Trophoblast cell (in vitro differentiated cells and primary cell): ENCODE measurements around the gene NFATC1.

ENCODE experiments used
- DNase-seq, 2 donors: peaks; one replicate each; pipeline ENCODE4 v3.0.0-alpha.2; 2016
- H2AFZ ChIP-seq: 2 replicates; pipeline ENCODE4 v1.6.1; 2013; ENCODE audit warnings: low read length, moderate library complexity, mild to moderate bottlenecking; ENCODE audit not compliant: insufficient read depth, poor library complexity
- H2AK5ac ChIP-seq: 2 replicates; pipeline ENCODE4 v1.6.1; 2013; ENCODE audit warnings: mild to moderate bottlenecking, low read length
- H2BK120ac ChIP-seq: 2 replicates; pipeline ENCODE4 v1.6.1; 2013; ENCODE audit warnings: low read length, mild to moderate bottlenecking, moderate library complexity; ENCODE audit not compliant: insufficient read depth, poor library complexity
- H2BK12ac ChIP-seq: 2 replicates; pipeline ENCODE4 v1.6.1; 2013; ENCODE audit warnings: mild to moderate bottlenecking, low read length, moderate library complexity
- H2BK5ac ChIP-seq: 2 replicates; pipeline ENCODE4 v1.6.1; 2013; ENCODE audit warnings: low read length, low read depth, moderate library complexity, mild to moderate bottlenecking; ENCODE audit not compliant: poor library complexity
- H3K14ac ChIP-seq: 2 replicates; pipeline ENCODE4 v1.6.1; 2013; ENCODE audit warnings: mild to moderate bottlenecking, low read length
- H3K18ac ChIP-seq: 2 replicates; pipeline ENCODE4 v1.6.1; 2013; ENCODE audit warnings: mild to moderate bottlenecking, low read length
- H3K23ac ChIP-seq: 2 replicates; pipeline ENCODE4 v1.6.1; 2013; ENCODE audit warnings: low read length
- H3K27ac ChIP-seq: 2 replicates; pipeline ENCODE4 v1.5.1; 2013; ENCODE audit warnings: low read depth, mild to moderate bottlenecking, inconsistent platforms, low read length, moderate library complexity
- H3K27me3 ChIP-seq: 2 replicates; pipeline ENCODE4 v1.6.1; 2013; ENCODE audit warnings: inconsistent platforms, mild to moderate bottlenecking, low read length, moderate library complexity; ENCODE audit not compliant: insufficient read depth
- H3K36me3 ChIP-seq, 2 experiments: 1 replicate in 1 of 2; 2 replicates in 1 of 2; pipeline ENCODE4 v1.6.1; 2013; ENCODE audit warnings: low read length in 2 of 2, mild to moderate bottlenecking in 2 of 2, moderate library complexity in 1 of 2; ENCODE audit not compliant: insufficient read depth in 2 of 2, control insufficient read depth in 1 of 2
- H3K4ac ChIP-seq: 2 replicates; pipeline ENCODE4 v1.6.1; 2013; ENCODE audit warnings: low read depth, mild to moderate bottlenecking, low read length, moderate library complexity
- H3K4me1 ChIP-seq, 2 experiments: 1 replicate in 1 of 2; 2 replicates in 1 of 2; pipeline ENCODE4 v1.6.1; 2013; ENCODE audit warnings: low read length in 2 of 2, mild to moderate bottlenecking in 2 of 2, moderate library complexity in 1 of 2; ENCODE audit not compliant: insufficient read depth in 2 of 2, control insufficient read depth in 1 of 2
- H3K4me2 ChIP-seq: 2 replicates; pipeline ENCODE4 v1.6.1; 2013; ENCODE audit warnings: inconsistent platforms, mild to moderate bottlenecking, low read length, moderate library complexity
- H3K4me3 ChIP-seq: 2 replicates; pipeline ENCODE4 v1.5.1; 2013; ENCODE audit warnings: mild to moderate bottlenecking, low read depth, low read length, inconsistent platforms
- H3K79me1 ChIP-seq: one replicate; pipeline ENCODE4 v1.6.1; 2013; ENCODE audit warnings: low read length
- H3K79me2 ChIP-seq: 2 replicates; pipeline ENCODE4 v1.6.1; 2013; ENCODE audit warnings: low read length, mild to moderate bottlenecking; ENCODE audit not compliant: control insufficient read depth, insufficient read depth, poor library complexity
- H3K9ac ChIP-seq: 2 replicates; pipeline ENCODE4 v1.6.1; 2013; ENCODE audit warnings: mild to moderate bottlenecking, low read length
- H3K9me3 ChIP-seq: 2 replicates; pipeline ENCODE4 v1.6.1; 2013; ENCODE audit warnings: low read depth, mild to moderate bottlenecking, control low read depth, inconsistent platforms, low read length; ENCODE audit not compliant: insufficient read depth
- H4K12ac ChIP-seq: 2 replicates; pipeline ENCODE4 v1.6.1; 2013; ENCODE audit warnings: low read depth, mild to moderate bottlenecking, low read length, moderate library complexity
- H4K8ac ChIP-seq: 2 replicates; pipeline ENCODE4 v1.6.1; 2013; ENCODE audit warnings: low read depth, mild to moderate bottlenecking, low read length, moderate library complexity
- H4K91ac ChIP-seq: one replicate; pipeline ENCODE4 v1.6.1; 2013; ENCODE audit warnings: low read depth, mild to moderate bottlenecking, low read length, moderate library complexity
- WGBS: extraction: QIAGEN DNeasy Blood & Tissue Kit; methylation state at CpG from one replicate; pipeline ENCODE4 v1.1.7; 2013; ENCODE audit warnings: missing lambda C conversion rate; ENCODE audit not compliant: insufficient read length, insufficient coverage; ENCODE audit errors: extremely low coverage; 5-methylcytosine and 5-hydroxymethylcytosine counted together

Gene NFATC1

GRCh38 chr18:79413901-79414300 is 18.2 kb downstream of the NFATC1 start:
- peaks cover 5% of the 10 kb centered on the region for H3K9me3 ChIP-seq
- no peak overlapping the region for H3K4ac ChIP-seq
- peaks cover 9 to 10% of the 10 kb centered on the region in 2 experiments for H3K4me1 ChIP-seq
- H2BK5ac ChIP-seq, result no peak overlapping the region
- H3K18ac ChIP-seq, result no peak overlapping the region
- H4K91ac ChIP-seq, result no peak overlapping the region
- H3K9ac ChIP-seq, result no peak overlapping the region
- H3K23ac ChIP-seq, result no peak overlapping the region
- no peaks in the 10 kb centered on the region for H3K79me1 ChIP-seq
- H4K8ac ChIP-seq, result no peak overlapping the region
- no CpG with 5 or more reads among the region's 9 CpGs for WGBS
- no peak overlapping the region for H3K4me3 ChIP-seq
- H2AK5ac ChIP-seq, result no peak overlapping the region
- H2AFZ ChIP-seq, result no peak overlapping the region
- H2BK120ac ChIP-seq, result no peak overlapping the region
- no peak overlapping the region for H2BK12ac ChIP-seq
- H3K27me3 ChIP-seq, result no peaks in the 10 kb centered on the region
- no peaks in the 10 kb centered on the region for H3K79me2 ChIP-seq
- H3K27ac ChIP-seq, result no peak overlapping the region
- no peak overlapping the region for H4K12ac ChIP-seq
- H3K4me2 ChIP-seq, result no peak overlapping the region
- H3K36me3 ChIP-seq, result peaks cover 4 to 6% of the 10 kb centered on the region in 2 experiments
- no peak overlapping the region for H3K14ac ChIP-seq
- no peak for DNase-seq

GRCh38 chr18:79416022-79416676 is 20.4 kb downstream of the NFATC1 start:
- Histone ChIP-seq H2BK5ac (no peak overlapping the region), H4K12ac (no peak overlapping the region), H3K4me1 (peaks cover 9 to 10% of the 10 kb centered on the region in 2 experiments), H3K4me2 (no peak overlapping the region), H4K8ac (no peak overlapping the region), H3K14ac (no peak overlapping the region), H2BK12ac (no peak overlapping the region), H3K9me3 (peaks cover 3% of the 10 kb centered on the region), H2AK5ac (no peak overlapping the region), H3K79me2 (no peaks in the 10 kb centered on the region), H2BK120ac (no peak overlapping the region), H3K18ac (no peak overlapping the region), H3K4ac (no peak overlapping the region), H2AFZ (no peak overlapping the region), H3K9ac (no peak overlapping the region), H3K36me3 (peaks cover 0 to 3% of the 10 kb centered on the region in 2 experiments), H3K79me1 (no peaks in the 10 kb centered on the region), H3K27ac (no peak overlapping the region), H3K27me3 (no peaks in the 10 kb centered on the region), H3K4me3 (no peak overlapping the region), H3K23ac (no peak overlapping the region), H4K91ac (no peak overlapping the region)
- no CpG with 5 or more reads among the region's 24 CpGs for WGBS
- DNase-seq, result no peak

GRCh38 chr18:79416677-79417052 is 20.9 kb downstream of the NFATC1 start:
- Histone ChIP-seq H4K8ac (no peak overlapping the region), H3K4me2 (no peak overlapping the region), H3K14ac (no peak overlapping the region), H2AFZ (no peak overlapping the region), H2BK5ac (no peak overlapping the region), H3K23ac (no peak overlapping the region), H3K79me1 (no peaks in the 10 kb centered on the region), H2AK5ac (no peak overlapping the region), H4K12ac (no peak overlapping the region), H2BK12ac (no peak overlapping the region), H3K4me1 (peaks cover 9 to 10% of the 10 kb centered on the region in 2 experiments), H3K9ac (no peak overlapping the region), H3K36me3 (peaks cover 0 to 2% of the 10 kb centered on the region in 2 experiments), H3K27ac (no peak overlapping the region), H3K18ac (no peak overlapping the region), H3K27me3 (no peaks in the 10 kb centered on the region), H3K9me3 (peaks cover 3% of the 10 kb centered on the region), H3K4ac (no peak overlapping the region), H3K4me3 (no peak overlapping the region), H3K79me2 (no peaks in the 10 kb centered on the region), H2BK120ac (no peak overlapping the region), H4K91ac (no peak overlapping the region)
- WGBS, result no CpG with 5 or more reads among the region's 12 CpGs
- DNase-seq, result no peak

- Histone ChIP-seq H3K4ac (no peak overlapping the region), H3K9me3 (peaks cover 3% of the 10 kb centered on the region), H2BK12ac (no peak overlapping the region), H3K4me3 (no peak overlapping the region), H3K9ac (no peak overlapping the region), H3K79me2 (no peaks in the 10 kb centered on the region), H4K8ac (no peak overlapping the region), H2AK5ac (no peak overlapping the region), H3K27me3 (no peaks in the 10 kb centered on the region), H3K18ac (no peak overlapping the region), H4K91ac (no peak overlapping the region), H2BK5ac (no peak overlapping the region), H2BK120ac (no peak overlapping the region), H4K12ac (no peak overlapping the region), H3K14ac (no peak overlapping the region), H2AFZ (no peak overlapping the region), H3K27ac (no peak overlapping the region), H3K79me1 (no peaks in the 10 kb centered on the region), H3K4me2 (no peak overlapping the region), H3K23ac (no peak overlapping the region), H3K4me1 (peaks cover 8 to 10% of the 10 kb centered on the region in 2 experiments), H3K36me3 (no peaks in the 10 kb centered on the region)
- no CpG with 5 or more reads among the region's 19 CpGs for WGBS
- DNase-seq, result no peak
Measured at GRCh38 chr18:79418236-79418635, 22.5 kb downstream of the NFATC1 start.
